ENCODE data around the gene CXCL6. TPM values are rescaled to one million over a fixed set of nuclear protein-coding genes. Genes with fewer than 3 reads are reported as not detected.

Gene CXCL6
- total RNA-seq, result 1 to 10 TPM in 1 of 4 donors, under 1 TPM in 1, not detected in 2; 0.17 to 2.1 TPM

DNA sequence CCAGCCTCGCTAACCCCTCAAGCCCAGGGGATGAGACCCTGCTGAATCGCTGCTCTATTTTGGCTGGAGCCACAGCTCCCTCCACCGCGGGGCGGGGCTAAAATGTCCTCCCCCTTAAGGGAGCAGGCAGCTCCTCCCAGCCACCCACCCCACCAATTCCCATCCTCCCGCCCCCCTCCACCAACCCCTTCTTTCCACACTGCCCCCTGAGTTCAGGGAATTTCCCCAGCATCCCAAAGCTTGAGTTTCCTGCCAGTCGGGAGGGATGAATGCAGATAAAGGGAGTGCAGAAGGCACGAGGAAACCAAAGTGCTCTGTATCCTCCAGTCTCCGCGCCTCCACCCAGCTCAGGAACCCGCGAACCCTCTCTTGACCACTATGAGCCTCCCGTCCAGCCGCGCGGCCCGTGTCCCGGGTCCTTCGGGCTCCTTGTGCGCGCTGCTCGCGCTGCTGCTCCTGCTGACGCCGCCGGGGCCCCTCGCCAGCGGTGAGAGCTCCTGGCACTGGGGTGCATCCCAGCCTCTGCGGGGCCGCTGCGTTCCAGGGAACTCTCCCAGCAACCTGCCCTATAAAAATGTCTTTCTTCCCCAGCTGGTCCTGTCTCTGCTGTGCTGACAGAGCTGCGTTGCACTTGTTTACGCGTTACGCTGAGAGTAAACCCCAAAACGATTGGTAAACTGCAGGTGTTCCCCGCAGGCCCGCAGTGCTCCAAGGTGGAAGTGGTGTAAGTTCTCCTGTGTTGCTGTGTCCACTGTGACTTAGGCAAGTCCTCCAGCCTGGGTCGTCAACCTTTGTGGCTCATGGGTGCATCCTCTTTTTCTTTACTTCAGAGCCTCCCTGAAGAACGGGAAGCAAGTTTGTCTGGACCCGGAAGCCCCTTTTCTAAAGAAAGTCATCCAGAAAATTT, at the start of gene CXCL6:
CXCL6 (plus strand) TSS at position 306 of the 907 bp plus-strand sequence; CDS start at position 379, 73 bp downstream.
- DNase-seq (ENCODE audit: low spot score in 2 of 2), result peak in 1 of 2 donors; percentile 84
- intact Hi-C loops (cut with DNase I; ENCODE audit: low total_unique reads), result no loop called here
- WGBS, 2 donors, result 4 to 5% methylated on average over 30 to 31 of the region's 41 CpGs
- TF ChIP-seq, protein P1, sequence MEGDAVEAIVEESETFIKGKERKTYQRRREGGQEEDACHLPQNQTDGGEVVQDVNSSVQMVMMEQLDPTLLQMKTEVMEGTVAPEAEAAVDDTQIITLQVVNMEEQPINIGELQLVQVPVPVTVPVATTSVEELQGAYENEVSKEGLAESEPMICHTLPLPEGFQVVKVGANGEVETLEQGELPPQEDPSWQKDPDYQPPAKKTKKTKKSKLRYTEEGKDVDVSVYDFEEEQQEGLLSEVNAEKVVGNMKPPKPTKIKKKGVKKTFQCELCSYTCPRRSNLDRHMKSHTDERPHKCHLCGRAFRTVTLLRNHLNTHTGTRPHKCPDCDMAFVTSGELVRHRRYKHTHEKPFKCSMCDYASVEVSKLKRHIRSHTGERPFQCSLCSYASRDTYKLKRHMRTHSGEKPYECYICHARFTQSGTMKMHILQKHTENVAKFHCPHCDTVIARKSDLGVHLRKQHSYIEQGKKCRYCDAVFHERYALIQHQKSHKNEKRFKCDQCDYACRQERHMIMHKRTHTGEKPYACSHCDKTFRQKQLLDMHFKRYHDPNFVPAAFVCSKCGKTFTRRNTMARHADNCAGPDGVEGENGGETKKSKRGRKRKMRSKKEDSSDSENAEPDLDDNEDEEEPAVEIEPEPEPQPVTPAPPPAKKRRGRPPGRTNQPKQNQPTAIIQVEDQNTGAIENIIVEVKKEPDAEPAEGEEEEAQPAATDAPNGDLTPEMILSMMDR (IDR thresholded peaks at IDR 0.05), result no peak
- TF ChIP-seq POLR2A (IDR thresholded peaks at IDR 0.05), result no peak
- H3K4me3 ChIP-seq (ENCODE audit: low read depth, poor library complexity, severe bottlenecking), result no peak within 1 kb of the TSS

DNA sequence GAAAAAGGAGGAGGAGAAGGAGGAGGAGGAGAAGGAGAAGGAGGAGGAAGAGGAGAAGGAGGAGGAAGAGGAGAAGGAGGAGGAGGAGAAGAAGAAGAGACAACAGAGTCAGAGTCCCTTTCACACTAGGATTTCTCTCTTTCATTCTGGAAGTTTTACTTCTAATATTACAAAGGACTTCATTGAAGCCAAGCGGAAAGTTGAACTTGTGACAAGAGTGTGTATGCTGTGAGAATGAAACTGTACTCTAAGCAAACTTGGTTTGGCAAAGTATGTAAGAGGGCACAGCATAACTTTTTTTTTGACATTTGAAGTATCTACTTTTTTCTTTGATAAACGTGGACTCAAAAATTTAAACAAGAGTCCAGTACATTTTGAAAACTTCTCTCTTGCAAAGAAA, 48.1 kb upstream of the CXCL6 start:
- no peak for DNase-seq (ENCODE audit: low spot score in 2 of 2)
- intact Hi-C loops (cut with DNase I; ENCODE audit: low total_unique reads), result no loop called here
- 58 to 59% methylated on average over 2 of the region's 2 CpGs for WGBS, 2 donors
- no peak overlapping the region for H3K4me3 ChIP-seq (ENCODE audit: low read depth, poor library complexity, severe bottlenecking)
- TF ChIP-seq, protein P1 (IDR thresholded peaks at IDR 0.05), result no peak
- TF ChIP-seq POLR2A (IDR thresholded peaks at IDR 0.05), result no peak

DNA sequence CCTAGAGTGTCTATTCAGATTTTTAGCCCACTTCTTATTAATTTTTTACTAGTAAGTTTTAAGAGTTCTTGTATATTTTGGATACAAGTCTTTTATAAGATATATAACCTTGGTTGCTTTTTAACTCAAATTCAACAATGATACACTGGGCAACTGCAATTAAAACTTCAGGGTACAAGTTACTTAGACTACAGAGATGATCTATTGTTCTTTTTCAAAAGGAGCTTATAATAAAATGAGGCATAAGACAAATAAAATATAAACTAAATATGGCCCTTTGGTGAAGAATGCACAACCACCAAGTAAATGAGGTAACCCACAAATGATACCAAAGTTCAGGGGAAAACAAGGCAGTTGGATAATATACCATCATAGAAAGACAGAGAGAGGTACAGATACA, 37.6 kb upstream of the CXCL6 start:
- H3K4me3 ChIP-seq (ENCODE audit: low read depth, poor library complexity, severe bottlenecking), result no peak overlapping the region
- intact Hi-C loops (cut with DNase I; ENCODE audit: low total_unique reads), result no loop called here
- no peak for DNase-seq (ENCODE audit: low spot score in 2 of 2)
- TF ChIP-seq, protein P1 (IDR thresholded peaks at IDR 0.05), result no peak
- no peak for TF ChIP-seq POLR2A (IDR thresholded peaks at IDR 0.05)

DNA sequence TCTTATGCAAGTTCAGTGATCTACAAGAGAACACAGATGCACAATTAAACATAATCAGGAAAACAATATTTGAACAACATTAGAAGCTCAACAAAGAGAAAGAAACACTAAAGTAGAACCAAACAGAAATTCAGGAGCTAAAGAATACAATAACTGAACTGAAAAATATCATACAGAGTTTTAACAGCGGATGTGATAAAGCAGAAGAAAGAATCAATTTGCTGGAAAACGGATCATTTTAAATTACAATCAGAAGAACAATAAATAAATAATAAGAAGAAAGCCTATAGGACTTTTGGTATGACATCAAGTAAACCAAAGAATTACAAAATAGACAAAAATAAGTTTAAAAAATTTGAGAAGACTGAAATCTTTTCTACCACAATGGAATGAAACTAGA, 36.3 kb upstream of the CXCL6 start:
- no peak for DNase-seq (ENCODE audit: low spot score in 2 of 2)
- no peak for TF ChIP-seq POLR2A (IDR thresholded peaks at IDR 0.05)
- no peak overlapping the region for H3K4me3 ChIP-seq (ENCODE audit: low read depth, poor library complexity, severe bottlenecking)
- intact Hi-C loops (cut with DNase I; ENCODE audit: low total_unique reads), result no loop called here
- WGBS, 2 donors, result 93 to 95% methylated on average over 2 of the region's 2 CpGs

DNA sequence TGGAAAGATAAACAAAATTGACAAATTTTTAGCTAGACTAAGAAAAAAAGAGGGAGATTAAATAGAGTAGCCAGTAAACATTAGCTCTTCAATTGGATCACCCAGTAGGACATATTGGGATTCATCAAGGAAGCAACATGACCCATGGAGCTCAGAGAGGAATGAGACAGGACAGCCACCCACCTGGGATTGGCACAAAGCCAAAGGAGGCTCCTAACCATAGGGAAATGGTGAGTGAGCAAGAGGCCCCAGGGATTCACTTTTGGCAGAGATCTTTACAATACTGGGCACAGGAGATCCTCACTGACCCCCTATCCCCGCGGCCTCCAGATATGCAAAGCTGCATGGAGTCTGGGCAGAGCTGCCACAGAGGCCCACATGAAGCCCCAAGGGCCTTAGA, 34.8 kb upstream of the CXCL6 start:
- 73 to 93% methylated on average over 2 of the region's 2 CpGs for WGBS, 2 donors
- TF ChIP-seq, protein P1 (IDR thresholded peaks at IDR 0.05), result no peak
- TF ChIP-seq POLR2A (IDR thresholded peaks at IDR 0.05), result no peak
- DNase-seq (ENCODE audit: low spot score in 2 of 2), result no peak
- H3K4me3 ChIP-seq (ENCODE audit: low read depth, poor library complexity, severe bottlenecking), result no peak overlapping the region
- intact Hi-C loops (cut with DNase I; ENCODE audit: low total_unique reads), result no loop called here

DNA sequence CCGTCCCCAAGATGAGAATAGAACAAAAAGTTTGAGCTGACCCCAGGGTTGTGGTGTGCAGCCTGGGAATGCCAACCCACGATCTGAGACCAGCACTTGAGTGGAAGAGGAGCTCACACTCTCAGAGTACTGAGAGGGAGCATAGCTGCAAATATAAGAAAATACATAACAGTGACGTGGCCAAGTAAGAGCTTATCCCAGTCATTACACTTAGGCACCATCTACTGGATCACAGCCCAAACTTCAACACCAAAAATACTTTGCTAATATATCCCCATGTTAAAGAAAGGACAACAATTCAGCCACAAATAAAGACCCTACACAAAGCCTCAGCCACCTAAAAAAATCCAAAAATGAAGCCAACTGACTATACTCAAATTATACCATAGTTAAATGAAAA, 33.3 kb upstream of the CXCL6 start:
- no peak overlapping the region for H3K4me3 ChIP-seq (ENCODE audit: low read depth, poor library complexity, severe bottlenecking)
- TF ChIP-seq POLR2A (IDR thresholded peaks at IDR 0.05), result no peak
- TF ChIP-seq, protein P1 (IDR thresholded peaks at IDR 0.05), result no peak
- no peak for DNase-seq (ENCODE audit: low spot score in 2 of 2)
- intact Hi-C loops (cut with DNase I; ENCODE audit: low total_unique reads), result no loop called here
- WGBS, 2 donors, result 64 to 66% methylated on average over 3 of the region's 3 CpGs

All from lower leg skin (tissue), 4 donors.